ENCODE data around the gene CSTA.
A peak's percentile ranks its signal among the peaks of the same experiment; 100 is the strongest.
"Not testable (repeated sequence)": the region's sequence is repeated elsewhere in the genome, so short reads cannot be mapped to it uniquely, and the experiment has no call there.

The CSTA gene

DNA sequence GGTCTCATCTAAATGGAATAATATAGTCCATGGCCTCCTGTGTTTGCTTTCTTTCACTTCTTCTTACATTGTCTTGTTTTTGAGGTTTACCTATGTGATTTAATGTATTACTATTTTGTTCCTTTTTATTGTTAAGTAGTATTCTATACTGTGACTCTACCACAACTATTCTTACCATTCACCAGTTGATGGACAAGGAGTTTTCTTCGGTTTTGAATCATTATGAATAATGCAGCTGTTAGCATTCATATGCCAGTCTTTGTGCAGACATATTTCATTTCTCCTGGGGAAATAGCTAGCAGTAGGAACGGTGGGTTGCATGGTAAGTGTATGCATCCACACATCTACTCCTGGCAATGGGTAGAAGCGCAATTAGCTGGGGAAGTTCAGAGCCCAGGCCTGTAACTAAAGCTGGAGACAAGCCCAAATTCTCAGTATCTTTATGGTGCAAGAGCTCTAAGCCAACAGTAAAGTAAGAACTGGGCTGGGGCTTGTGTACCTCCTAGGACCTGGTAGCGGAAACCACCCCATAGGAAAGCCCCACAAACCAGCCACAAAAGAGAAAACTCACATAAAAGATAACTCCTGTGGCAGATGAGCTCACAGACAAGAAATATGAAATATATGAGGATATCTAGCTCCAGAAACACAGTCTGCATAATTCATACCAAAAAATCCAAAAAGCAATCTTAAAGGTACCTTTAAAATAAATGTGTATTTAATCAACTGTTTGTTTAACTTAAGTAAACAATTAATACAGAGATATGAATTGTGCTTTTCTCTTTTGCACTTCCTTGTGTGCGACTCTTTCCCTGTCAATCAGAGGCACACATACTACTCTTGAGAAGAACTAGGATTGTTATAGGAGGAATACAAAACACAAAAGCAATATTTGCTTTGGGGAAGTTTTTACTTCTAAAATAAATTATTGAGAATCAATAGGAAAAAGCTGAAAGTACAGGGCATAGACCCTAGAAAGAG is 2.7 kb upstream of the CSTA start:
- DNase-seq, result no peak

DNA sequence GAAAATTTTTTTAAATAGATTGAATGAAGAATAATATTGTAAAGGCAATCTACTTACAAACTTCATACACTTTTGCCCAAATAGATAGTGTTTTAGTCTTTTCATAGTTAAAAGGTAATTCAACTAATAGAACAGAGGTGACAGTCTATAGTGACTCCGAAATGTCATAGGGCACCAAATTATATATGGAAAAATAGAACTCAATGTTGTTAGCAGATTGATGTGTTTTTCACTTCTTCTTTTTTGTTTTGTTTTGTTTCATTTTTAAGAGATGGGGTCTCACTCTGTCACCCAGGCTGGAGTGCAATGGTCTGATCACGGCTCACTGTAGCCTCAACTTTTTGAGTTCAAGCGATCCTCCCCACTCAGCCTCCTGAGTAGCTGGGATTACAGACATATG is 721 bp downstream of the CSTA start:
- DNase-seq, result no peak

DNA sequence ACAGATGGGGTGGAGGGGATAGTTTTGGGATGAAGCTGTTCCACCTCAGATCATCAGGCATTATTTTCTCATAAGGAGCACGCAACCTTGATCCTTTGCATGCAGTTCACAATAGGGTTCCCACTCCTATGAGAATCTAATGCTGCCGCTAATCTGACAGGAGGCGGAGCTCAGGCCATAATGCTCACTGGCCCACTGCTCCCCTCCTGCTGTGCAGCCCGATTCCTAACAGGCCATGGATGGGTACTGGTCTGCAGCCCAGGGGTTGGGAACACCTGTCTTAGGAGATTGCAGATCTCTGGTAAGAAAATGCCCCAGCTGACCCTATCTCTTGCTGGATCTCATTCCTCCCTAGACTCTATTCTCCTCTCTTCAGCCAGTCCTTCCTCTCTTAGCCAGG is 6.8 kb downstream of the CSTA start:
- no peak for DNase-seq

DNA sequence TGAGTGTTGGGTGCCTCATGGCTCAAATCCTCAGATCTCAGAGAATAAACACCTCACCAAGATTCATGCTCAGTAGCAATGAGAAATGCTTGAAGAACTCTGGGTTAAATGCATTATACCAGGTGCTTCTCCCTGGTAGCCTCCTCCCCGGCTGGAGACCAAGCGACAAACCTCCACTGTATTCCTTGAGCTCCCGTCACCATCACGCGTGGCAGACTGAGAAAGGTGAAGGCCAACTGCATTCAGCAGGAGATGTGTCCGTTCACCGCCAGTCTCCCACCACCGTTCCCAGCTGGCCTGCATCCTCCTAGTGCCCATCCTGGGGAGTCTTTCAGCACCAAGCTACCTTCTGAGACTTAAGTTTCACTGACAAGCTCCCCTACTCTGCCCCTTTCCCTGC is 7.5 kb downstream of the CSTA start:
- DNase-seq, result no peak

DNA sequence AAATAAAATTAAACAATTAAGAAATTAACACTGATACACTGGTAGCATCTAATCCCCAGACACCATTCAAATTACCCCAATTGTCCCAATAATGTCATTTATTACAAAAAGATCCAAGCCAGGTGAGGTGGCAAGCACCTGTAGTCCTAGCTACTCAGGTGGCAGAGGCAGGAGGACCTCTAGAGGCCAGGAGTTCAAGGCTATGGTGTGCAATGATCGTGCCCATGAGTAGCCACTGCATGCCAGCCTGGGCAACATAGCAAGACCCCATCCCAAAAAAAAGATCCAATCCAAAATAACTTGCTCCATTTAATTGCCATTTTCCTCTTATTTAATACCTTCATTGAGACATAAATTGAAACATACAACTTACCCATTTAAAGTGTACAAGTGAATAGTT is 17.8 kb downstream of the CSTA start:
- DNase-seq, result no peak

DNA sequence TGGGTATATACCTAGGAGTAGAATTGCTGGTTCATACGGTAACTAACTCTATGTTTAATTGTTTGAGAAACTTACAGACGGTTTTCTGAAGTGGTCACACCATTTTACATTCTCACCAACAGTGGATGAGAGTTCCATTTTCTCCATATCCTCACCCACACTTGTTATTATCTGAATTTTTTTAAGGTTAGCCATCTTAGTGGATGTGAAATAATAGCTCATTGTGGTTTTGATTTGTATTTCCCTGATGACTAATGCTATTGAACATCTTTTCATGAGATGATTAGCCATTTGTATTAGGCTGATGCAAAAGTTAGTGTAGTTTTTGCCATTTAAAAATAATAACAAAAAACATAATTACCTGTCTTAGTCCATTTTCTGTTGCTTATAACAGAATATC is 18.6 kb downstream of the CSTA start:
- no peak for DNase-seq

DNA sequence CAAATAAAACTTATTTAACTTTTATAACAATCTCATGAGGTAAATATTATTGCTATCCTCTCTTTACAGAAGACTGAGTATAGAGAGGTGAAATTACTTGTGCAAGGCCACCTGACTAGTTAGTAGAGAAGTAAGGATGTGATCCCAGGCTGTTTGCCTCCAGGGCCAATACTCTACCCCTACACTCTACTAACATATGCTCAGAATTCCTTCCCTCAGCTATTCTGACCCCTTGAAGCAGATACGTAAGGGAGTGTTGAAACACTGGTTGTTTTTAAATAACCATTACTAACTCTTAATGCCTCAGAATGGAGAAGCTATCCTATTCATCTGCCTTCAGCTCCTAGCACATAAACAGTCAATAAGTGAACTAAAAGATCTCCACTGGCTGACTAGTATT is 24.1 kb downstream of the CSTA start:
- DNase-seq, result no peak

DNA sequence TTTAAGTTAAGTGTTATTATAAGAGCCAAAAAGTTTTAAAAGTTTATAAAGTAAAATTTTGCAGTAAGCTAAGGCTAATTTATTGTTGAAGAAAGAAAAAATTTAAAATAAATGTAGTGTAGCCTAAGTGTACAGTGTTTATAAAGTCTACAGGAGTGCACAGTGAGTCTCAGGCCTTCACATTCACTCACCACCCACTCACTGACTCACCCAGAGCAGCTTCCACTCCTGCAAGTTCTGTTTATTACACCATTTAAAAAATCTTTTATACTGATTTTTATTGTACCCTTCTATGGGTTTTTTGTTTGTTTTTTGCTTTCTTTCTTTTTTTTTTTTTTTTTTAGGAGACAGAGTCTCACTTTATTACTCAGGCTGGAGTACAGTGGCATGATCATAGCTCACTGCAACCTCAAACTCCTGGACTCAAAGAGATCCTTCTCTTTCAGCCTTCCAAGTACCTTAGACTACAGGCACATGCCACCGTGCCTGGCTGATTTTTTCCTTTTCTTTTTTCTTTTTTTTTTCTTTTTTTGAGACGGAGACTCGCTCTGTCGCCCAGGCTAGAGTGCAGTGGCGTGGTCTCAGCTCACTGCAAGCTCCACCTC is 25.9 kb downstream of the CSTA start:
- no peak for DNase-seq

DNA sequence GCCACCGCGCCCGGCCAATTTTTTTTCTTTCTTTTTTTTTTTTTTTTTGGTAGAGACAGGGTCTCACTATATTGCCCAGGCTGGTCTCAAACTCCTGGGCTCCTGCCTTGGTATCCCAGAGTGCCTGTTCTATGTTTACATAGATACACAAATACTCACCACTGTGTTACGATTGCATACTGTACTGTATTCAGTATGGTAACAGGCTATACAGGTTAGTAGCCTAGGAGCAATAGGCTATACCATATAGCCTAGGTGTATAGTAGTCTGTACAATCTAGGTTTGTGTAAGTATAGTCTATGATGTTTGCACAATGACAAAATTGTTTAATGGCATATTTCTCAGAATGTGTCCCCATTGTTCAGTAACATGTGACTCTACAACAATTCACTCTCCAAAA is 26.6 kb downstream of the CSTA start:
- no peak for DNase-seq

DNA sequence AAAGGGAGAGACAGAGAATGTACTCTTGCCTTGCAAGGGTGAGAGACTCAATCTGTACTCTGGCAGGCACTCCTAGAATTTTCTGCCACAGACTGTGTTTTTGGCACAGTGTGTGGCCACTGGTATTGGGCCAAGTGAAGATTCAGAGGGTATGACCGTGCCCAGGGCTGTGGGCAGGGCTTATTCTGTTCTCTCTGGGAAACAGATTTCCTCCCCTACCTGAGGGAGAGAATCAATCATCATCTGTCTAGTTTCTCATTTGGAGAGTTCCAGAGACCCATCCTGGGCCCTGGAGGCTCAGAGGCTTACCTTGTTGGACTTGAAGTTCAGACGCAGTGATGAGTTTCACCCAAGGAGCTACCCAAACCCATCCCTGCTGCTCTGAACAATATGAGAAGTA is 28.2 kb downstream of the CSTA start:
- DNase-seq, result peak; percentile 80 to 91

DNA sequence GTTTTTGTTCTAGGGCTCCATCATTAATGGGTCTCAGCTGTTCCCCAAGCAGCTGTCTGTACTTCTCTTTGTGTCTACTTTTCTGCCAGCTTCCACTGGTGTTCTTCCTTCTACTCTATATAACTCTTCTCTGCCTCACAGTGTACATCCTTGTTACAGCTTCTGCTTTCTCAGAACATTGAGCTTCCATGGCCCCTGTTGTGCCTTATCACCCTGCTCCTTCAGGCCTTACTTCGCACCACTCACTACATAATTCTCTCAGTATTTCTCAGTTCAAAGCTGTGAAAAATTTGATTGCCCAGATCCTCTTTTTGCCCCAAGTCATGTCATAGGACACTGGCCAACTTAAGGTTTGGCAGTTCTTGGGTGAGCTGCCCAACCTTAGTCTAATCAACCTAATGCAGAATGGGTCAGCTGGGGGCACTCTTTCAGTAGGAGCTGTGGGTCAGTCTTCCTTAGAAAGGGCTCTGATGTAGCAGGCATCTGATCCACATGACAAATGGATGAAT is 28.9 kb downstream of the CSTA start:
- DNase-seq, result no peak

DNA sequence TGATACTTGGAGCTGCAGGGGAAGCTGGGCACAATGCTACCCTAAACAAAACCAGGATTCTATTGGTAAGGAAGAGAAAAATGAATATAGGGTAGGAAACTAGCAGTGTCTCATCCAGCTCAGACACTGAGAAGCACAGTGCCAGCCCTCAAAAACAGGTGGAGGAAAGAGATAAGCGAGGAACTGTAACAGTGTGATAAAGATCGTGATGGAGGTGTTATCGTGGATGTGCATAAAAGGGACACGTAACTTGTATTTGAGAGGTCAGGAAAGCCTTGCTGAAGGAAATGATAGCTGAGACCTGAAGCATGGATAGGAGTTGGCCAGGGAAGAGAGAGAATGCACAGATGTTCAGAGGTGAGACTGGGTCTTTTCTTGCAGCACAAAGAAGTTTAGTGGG is 30.6 kb downstream of the CSTA start:
- no peak for DNase-seq

DNA sequence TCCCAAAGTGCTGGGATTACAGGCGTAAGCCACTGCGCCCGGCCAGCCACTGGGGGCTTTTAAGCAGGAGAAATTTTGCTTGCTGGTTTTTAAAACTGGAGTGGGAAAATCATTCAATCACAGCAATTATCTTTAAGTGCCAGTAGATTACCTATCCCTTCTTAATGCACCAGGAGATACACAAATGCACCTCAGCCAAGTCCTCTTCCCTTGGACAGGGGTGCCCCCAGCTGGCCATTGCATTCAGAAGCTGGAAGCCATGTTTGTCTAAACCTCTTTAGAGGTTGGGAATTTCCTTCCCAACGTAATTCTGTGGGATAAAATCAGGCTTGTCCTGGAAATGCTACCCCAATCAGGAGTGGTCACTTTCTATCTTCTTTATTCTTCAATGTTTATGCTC is 31.4 kb downstream of the CSTA start:
- DNase-seq, result peak; percentile 4 to 53

DNA sequence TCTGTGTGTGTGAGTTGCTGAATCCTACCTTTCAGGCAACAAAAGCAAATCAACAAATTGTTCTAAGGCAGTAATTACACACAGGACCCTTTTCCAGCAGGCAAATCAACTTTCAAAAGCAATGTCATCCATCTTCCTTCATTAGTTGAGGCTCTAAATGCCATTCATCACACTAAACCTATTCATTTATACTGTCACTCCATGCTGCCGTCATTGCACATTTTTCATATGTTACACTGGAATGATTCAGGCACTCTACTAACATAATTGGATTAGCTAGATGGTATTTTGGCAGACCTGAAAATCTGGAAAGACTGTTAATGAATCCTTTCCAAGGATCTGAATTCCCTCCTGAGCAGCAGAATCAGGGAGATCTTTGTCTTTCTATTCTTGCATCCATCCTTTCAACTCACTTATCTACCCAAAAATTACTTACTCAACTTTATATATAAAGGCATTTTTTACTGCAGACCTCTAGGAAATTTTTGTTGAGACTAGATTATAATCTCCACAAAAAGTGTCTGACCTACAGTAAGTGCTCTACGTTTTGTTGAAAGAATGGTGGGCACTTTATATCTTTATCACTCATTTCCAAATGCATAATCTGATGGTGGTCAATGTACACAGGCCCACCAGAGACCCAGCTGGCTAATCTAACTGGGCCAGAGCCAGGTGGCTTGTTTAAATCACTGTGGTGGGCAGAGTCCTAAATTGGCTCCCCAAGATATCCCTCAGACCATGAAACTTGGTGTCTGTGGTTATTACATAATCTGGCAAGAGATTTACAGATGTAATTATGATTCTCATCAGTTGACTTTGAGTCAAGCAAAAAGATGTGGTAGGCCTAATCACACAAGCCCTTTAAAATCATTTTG is 33.0 kb downstream of the CSTA start:
- DNase-seq, result peak; percentile 40 to 68

DNA sequence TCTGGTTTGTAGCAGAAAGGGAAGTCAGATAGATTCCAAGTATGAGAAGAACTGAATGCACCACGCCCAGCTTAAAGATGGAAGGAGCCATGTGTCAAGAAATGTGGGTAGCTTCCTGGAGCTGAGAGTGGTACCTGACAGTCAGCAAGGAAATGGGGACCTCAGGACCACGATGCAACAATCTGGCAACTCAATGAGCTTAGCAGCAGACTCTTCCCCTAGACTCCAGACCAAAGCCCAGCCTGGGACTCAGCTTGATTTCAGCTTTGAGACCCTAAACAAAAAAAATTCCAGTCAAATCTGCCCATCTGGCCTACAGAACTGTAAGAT is 33.6 kb downstream of the CSTA start:
- peak in 1 of 2 experiments; percentile 6 for DNase-seq

DNA sequence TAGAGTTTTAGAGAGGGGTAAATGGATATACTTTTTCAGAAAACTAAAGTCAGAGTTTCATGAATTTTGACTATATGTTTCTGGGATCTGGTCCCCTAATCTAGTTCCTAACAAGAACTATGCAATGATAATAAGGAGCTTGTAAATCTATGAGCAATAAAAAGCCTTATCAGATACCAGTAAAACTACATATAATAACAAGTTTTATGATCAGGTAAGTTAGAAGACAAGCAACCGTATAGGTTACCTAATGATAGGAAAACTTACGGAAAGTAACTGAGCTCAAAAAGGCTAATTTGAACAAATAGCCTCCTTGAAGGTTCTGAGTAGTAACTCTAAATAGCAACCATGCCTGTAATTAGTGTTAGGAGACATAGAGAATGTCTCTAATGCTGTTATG is 37.0 kb downstream of the CSTA start:
- DNase-seq, result no peak

DNA sequence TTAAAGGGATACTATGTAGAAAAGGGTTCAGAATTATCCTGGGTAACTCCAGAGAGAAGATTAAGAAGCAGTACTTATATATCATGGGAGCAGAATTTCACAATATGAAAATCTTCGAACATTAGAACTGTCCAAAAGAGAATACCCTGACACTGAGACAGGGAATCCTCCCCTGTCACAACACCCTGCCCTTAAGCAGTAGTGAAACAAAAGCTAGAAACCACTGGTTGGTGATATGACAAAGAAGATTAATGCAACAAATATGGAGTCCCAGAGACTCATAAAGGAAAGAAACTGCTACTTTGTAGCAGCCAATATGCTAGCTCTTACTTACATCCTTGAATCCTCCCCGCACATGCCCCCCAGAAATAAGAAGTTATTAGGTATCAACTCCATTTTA is 39.4 kb downstream of the CSTA start:
- DNase-seq, result no peak

DNA sequence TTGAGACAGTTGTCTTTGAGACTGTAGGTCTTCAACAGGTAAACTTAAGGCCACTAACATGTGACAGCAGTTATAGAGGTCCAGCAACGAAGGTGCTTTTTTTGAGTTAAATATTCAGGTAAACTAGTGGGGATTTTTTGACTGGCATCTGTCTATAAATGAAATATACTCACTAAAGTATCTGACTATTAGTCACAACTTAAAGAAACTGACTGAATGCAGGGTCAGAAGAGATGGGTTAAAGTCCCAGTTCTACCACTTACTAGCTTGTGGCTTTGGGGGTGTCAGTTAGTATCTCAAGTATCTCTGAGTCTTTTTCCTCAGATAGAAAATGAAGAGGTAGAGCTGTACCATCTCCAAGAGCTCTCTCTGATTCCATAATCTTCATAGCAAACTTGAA is 40.0 kb downstream of the CSTA start:
- no peak for DNase-seq

DNA sequence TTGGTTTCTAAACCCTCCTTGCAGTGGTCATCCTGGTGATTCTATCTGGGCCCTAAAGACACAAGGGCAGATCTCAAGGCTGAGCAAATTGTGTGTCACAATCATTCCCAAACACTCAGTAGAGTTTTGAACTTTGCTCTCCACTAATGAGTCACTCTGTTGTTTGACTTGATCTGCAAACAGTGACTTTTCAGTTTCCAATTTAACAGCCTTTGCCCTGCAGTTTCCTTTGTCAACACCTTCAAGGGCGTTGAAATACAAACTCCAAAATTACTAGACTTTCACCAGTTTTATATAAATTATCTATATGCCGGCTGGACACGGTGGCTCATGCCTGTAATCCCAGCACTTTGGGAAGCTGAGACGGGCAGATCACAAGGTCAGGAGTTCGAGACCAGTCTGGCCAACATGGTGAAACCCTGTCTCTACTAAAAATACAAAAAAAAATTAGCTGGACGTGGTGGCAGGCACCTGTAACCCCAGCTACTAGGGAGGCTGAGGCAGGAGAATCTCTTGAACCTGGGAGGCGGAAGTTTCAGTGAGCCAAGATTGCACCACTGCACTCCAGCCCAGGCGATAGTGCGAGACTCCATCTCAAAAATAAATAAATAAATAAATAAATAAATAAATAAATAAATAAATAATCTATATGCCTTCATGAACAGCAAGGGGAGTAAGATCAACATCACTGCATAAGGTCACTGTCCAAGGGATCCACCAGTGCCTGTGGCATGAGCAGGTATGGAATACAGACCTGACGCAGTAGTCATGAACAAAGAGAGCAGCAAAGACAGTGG is 40.7 kb downstream of the CSTA start:
- not testable (repeated sequence) for DNase-seq

DNA sequence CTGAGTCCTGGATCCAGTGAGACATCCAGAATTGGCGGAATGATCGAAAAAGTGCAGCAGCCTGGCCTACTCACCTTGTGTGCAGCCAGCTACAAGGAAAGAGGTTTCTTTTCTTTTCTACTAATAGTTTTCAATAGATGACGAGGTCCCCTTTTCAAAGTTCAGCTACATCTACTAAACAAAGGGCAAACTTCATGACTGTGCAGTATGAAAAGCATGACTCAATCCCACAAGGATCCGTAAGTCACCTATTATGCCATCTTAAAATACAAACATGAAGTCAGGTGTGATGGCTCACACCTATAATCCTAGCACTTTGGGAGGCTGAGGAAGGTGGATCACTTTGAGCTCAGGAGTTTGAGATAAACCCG is 41.3 kb downstream of the CSTA start:
- DNase-seq, result no peak

DNA sequence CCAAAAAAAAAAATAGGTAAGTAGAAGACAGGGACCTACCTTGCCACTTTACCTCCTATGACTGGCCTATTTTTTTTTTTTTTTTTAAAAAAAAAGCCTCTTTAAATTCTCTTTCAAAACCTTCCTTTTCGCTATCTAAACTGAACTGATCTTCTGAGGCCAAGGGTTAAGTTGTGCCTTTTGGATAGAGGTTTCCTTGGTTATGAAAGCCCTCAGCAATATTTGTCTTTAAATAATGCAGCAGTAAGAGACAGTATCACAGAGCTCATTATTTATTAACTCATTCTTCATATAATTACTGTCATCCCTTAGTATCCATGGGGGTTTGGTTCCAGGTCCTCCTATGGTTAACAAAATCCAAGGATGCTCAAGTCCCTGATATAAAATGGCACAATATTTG is 49.0 kb downstream of the CSTA start:
- no peak for DNase-seq

DNA sequence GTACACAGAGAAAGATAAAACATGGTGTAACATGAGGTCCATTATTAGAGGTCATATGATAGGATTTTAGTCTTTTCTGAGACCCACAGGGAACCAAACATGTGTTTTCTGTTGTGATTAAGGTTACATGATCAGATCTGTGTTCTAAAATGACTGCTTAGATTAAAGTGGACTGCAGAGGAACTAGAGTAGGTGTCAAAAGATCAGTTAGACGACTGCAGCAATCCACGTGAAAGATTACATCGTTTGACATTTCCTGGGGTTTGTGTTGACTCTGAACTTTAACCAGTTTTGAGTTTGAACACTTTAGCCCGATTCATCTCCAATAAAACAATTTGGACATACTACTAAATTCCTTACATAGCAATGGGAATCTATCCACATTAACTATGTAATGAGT is 52.9 kb downstream of the CSTA start:
- DNase-seq, result no peak

Data from NCI-H446 (cell line).